NCI-H1105 treated with DMSO at 0.1 percent for 48 hours (cell line): Measurements from ENCODE around the gene TAS2R1.
"Not testable (repeated sequence)": the region's sequence is repeated elsewhere in the genome, so short reads cannot be mapped to it uniquely, and the experiment has no call there.

Source experiments
- DNase-seq: peaks from one replicate; lab custom pipeline; 2025; lab: John Stamatoyannopoulos, UW

Gene TAS2R1

DNA sequence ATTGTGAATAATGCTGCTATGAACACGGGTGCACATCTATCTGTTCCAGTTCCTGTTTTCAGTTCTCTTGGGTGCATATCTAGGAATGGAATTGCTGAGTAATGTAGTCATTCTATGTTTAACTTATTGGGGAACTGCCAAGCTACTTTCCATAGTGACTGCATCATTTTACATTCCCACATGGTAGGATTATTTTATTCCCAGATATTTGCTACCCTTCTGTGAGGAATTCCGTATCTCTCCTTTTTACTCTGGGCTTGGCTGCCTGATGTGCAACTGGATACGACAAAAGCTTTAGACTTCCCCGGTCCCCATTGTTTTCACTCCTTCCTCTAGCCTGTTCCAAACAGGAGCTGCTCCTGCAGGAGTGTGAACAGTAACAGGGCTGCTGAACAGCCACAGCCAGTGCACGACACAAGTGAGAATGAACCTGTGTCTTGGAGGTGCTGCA lies 7.2 kb downstream of the TAS2R1 start:
- DNase-seq = no peak

DNA sequence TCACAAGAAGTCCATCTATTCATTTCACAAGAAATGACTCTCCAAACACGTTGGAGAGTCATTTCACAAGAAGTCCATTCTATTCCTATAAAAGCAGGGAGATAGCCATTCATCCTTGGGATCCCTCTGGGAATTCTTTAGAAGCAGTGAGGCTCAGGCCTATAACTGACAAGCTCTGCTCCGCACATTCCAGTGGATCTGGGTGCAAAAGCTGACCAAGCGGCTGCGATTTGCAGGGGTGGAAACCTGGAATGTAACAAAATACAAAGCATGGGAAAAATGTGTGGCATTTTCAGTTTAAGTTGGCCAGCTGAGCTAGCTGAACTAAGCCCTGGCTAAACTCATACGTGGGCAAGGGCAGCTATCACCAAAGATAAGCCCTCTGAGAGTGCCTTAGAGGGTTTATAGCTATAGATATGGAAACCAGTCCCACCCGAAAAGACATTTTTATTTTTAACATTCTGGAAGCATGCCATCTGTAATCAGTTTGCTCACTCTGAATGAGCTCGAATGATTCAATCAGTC lies 8.7 kb downstream of the TAS2R1 start:
- DNase-seq = no peak

DNA sequence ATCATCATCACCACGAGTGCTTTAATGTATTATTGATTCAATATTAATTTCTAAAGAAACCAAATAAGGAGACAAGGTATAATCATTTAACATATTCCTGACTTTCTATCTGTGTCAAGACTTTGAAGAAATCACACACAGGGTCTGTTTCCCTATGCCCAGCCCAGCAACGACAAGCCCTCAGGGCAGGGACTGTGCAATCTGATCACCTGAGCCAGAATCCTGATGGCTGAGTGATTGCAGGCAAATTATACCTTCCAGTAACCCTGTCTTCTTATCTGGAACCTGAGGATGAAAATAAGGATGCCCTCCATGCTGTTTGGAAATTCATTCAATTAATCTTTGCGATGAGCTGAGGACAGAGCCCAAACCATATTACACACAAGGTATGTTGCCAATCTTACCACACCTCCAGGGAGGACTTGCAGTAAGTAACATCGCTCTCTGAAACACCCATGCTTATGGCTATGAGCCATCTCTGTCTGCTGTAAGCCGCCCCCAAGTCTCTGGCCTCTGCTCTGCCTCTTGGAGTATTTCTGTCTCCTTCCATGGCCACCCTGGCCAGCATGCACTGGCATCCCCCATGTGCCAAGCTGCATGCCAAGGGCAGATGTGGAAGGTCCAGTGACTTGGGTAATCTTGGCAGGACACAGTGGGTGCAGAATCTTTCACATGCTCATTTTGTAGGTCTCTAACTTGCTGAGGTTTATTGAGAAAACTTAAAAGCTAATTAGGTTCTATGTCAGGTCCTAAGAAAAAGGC lies 10.6 kb downstream of the TAS2R1 start:
- no peak for DNase-seq

DNA sequence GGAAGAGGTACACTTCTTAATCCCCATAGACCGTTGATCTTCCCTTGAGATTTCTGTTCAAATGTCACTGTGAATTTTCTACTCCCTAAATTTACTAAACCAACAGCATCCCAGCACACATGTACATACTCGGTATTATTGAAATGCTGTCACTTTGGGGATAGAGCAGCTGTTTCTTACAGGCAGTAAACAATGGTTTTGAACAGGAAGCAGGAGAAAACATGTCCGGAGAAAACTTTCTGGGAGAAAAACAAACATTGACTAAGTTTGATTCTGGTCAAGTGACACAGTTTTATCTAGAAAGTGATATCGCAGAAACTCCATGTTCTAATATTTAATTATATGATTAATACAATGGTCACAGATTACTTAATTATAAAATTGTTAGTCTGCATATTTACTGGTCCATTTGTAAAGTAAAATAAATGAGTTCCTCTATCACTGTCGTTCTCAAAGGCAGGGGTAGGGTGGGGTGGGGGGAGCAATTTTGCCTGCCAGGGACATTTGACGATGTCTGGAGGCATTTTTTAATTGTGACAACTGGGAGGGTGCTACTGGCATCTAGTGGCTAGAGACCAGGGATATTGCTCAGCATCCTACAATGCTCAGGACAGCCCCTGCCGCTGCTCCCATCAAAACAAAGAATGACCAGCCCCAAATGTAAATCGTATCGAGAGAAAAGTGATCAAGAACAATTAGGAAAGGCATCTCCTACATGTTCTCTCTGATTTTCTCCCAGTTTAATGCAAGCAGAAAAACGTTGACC lies 12.2 kb downstream of the TAS2R1 start:
- no peak for DNase-seq

DNA sequence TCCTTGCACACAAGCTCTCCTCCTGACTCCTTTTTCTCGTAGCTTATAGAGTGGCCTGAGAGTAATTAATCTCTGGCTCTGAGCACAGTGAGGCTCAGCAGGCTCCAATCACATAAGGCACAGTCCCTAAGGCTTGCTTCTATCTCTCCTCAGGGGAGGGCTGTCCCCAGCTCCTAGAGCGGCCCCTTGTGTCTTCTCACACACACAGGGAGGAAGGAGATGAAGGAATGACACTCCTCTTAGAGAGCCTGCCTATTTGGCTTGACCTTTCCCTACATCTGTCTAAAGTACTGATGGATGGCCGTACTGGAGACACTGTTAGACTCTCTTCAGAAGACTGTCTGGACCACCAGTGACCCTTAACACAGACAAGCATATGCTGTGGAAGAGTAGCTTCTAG lies 12.9 kb downstream of the TAS2R1 start:
- DNase-seq = no peak

DNA sequence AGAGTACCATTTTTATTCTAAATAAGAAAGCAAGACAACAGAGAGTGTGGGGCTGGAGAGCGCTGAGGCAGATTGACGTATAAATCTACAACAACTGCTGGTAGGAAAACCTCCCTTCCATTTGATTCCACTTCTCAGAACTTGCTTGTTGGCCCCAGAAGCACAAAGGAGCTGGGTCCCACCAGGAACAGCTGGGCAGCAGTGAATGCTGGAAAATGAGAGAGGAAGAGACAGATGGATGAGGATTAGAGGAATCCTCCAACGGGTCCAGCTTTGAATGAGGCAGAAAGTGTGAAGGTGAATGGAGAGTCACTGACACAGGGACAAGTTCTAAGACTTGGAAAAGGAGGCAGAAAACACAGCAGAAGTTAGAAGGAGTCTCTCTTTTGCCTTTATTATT lies 14.8 kb downstream of the TAS2R1 start:
- DNase-seq = no peak

DNA sequence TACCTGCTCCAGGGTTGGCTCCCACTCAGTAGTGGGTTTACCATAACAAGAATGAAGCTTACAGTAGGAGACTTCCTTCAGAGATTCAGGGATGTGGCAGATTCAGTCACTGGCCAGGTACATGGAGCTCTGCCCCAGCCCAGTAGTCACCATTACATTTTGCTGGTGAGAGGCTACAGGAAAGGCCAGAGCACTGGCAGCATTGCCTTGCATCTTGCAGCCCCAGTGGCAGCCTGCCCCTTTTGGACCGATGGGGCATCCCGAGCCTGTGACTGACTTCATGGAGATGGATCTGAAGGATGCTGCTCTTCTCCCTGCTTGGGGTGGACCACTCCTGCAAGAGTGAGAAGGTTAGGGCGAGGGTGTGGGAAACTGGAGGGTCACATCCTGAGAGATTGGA lies 16.8 kb downstream of the TAS2R1 start:
- DNase-seq = no peak

DNA sequence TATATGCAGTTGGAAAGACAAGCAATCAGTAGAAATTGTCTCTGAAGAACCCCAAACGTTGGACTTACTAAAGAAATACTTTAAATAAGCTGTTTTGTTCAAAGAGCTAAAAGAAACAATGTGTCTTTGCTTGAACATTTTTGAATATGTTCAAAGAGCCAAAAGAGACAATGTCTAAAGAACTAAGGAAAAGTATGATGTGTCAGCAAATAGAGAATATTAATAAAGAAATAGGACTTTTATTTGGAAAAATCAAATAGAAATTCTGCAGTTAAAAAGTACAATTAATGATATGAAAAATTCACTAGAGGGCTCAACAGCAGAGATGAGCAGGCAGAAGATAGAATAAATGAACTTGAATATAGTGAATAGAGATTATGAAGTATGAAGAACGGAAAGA lies 19.2 kb downstream of the TAS2R1 start:
- no peak for DNase-seq

DNA sequence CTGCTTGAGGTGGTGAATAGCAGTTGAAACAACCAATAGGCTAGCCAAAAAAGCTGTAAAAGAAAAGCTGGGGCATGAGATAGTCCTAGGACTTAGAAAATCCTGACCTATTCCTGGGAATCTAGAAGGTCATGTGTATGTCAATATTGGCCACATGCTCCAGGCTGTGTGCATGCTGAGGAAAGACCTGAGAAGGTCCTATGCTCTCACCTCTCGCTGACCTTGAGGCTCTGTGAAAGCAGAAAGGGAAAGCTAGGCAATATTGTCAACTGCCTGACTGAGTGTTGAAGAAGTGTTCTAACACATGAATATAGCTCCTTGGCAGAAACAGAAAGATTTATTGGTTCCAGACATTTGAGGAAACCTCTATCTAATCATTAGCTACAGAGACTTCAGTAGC lies 19.8 kb downstream of the TAS2R1 start:
- DNase-seq = no peak

DNA sequence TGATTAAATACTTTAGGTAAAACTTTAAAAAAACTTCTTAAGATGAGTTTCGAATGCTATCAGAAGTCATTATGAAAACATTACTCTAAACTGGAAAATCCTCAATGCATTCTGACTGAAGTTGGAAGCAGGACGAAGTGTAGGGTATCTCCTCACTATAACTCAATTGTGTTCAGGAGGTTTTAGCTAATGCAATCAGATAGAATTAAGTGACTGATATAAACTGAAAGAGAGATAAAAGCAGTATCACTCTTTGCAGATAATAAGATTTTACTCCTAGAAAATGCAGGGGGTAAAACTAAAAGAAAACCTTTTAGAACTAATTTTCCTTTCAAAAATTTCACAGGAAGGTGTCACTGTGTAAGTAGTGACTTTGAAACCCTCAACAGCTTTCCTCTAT lies 22.1 kb downstream of the TAS2R1 start:
- DNase-seq = no peak

DNA sequence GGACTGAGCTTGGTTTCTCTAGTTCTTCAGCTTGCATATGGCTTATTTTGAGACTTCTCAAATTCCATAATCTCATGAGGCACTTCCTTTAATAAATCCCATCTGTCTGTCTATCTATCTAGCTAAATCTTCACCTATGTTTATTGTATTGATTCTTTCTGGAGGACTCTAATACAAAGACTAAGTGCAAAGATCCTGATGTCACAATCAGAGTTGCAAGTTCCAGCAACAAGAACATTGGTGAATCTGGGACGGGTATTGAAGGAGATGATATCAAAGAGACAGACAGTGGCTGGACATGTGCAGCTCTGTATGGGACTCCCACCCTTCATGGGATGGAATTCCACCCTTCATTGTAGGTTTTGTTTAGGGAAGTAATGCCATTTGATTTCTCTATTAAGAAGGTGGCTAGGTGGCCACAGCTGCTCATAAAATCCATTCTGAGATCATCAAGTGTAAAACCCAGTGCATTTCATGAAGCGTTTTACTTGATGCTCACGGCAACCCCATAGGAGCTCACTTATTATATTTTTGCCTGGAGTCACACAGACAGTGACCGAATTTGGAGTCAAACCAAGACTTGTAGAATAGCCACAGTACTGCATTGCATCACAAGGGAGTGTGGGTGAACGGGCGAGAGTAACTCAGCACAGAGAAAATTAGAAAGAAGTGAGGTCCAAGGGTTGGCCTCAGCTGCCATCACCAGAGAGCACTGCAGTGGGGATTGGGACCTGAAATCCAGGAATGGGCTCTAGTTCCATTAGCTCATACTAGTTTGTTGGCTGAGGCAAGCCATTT lies 24.9 kb downstream of the TAS2R1 start:
- DNase-seq = no peak

DNA sequence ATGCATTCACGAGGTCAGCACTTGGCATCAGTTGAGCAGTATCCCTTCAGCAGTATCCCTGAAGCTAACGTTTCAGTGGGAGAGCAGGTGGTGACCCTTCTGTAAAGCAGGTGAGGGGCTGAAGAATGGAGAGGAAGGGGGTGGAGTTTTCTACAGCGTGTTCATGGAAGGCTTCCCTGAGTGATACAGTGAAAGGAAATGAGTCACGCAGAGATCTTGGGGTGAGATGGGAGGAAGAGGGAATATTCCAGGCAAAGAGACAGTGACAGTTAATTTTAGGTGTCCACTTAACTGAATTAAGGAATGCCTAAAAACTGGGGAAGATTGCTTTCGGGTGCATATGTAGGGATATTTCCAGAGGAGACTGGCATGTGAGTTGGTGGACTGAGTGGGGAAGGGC lies 25.7 kb downstream of the TAS2R1 start:
- no peak for DNase-seq

DNA sequence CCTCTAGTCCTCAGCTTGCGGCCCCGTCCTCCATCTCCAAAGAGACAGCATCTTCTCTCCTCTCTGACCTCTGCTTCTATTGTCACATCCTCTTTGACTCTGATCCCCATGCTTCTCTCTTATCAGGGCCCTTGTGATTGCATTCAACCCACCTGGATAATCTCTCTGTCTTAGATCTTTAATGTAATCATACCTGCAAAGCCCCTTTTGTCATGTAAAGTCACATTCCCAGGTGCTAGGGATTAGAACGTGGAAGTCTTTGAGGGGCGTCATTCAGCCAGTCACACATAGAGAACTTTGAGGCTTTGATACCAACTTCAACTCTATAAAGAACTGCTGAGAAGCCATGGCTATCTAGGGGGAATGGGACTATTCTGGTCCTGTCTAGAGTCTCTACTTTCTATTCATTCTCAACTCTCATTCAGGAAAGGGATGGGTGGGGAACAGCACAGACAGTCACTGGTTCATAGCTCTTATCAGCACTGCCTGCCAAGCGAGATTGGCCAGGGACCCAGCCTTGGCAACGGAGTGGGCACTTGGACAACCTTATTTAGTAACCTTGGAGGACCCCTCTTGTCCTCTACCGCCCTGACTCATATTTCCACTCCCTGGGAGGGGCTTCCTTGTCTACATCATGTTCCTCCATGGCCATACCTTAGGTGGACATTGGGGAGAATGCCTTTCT lies 29.0 kb downstream of the TAS2R1 start:
- no peak for DNase-seq

DNA sequence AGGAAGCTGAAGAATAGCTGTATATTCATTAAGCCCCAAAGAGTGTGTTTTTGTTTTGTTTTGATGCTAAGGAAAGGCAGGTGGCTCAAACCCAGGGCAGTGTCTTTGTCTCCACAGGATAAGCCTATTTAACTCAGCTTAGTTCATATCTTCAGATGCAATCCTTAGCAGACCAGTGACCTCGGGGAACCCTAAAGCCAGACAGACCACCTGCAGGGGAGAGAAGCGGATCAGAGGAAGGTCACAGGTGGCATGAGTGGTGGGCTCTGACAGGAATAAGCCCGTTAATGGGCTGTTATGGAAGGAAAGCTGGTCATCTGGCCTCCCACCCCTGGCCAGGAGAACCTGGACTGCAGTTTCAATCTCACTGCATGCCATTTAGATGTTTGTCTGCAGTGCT lies 30.8 kb downstream of the TAS2R1 start:
- no peak for DNase-seq

DNA sequence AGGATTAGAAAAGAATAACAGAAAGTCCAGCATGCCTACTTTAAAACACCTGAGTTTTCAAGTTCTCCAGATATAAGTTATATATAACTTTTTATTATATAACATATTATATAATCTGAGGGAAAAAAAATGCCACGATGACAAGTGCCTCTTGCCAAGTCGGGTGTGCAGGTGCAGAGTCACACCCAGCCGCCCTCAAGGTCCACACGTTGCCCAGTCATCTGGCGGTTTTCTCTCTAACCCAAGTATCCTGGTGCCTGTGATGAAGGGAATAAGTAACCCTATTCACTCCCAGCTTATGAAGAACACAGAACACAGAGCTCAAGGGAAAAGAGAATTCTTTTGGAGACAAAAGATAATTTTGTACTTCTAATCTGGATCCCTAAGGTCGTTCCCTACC lies 31.8 kb downstream of the TAS2R1 start:
- not testable (repeated sequence) for DNase-seq

DNA sequence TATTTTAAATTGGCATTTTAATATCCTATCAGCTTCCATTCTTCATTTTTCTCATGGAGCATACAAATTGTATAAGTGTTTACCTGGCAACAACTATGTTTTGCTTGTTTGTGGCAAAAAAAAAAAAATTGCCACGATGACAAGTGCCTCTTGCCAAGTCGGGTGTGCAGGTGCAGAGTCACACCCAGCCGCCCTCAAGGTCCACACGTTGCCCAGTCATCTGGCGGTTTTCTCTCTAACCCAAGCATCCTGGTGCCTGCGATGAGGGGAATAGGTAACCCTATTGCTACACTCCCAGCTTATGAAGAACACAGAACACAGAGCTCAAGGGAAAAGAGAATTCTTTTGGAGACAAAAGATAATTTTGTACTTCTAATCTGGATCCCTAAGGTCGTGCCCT lies 32.8 kb downstream of the TAS2R1 start:
- not testable (repeated sequence) for DNase-seq

DNA sequence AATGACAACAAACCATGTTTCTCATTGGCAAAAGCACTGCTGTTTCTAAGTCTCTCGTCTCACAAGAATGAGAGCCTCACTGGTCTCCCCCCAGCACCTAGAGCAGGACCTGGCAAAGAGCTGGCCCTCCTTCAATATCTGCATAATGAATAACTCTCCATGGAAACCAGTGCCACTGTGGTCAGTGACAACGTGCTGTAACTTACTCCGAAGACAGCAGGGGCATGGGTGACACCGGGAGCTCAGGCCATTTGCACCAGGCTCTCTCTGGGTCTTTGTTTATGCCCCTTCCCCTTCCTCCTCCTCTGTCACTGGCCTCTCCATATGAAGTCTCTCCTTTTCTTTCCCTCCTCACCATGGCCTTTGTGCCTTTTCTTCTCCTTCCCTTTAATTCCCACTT lies 33.3 kb downstream of the TAS2R1 start:
- DNase-seq = no peak

DNA sequence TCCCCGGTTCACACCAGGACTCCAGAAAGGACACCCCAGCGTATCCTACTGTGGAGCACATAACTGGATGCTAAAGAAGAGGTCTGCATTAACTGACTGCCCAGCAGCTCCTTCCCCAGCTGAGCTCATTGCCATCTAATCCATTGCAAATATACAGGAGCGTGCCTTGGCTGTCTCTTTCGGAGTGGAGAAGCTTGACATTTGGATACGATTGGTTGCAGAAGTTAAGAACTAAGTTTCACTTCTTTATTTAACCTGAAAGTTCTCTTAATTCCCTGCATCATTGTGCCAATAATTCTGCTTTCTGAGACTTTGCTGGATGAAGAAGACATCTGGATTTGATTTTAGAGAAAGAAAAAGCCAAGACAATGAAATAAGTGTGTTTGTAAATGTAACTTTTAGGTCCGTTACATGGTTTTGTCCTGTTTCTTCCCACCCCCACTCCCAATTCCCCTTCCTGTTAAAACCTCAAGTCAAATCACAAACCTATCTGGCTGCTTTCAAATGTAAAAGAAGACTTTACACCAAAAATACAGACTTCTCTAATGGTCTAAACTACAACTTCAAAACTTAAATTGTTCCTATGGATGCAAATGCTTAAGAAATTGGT lies 33.9 kb downstream of the TAS2R1 start:
- DNase-seq = no peak

DNA sequence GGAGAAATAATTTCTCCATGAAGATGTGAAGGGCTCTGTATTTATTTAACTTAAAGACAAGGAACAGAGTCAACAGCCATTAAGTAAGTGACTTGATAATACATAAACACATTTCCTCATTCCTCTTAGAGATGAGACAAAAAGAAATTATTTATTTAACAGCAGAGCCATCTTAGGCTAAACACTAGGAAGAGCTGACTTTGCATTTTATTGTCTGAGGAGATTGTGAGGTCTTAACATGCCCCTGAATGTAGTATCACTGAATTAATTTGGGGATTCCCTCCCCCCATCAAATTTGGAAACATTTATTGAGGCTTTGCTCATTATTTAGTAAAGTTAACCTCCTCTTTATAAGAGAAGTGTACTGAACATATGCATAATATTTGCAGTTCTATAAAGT lies 35.2 kb downstream of the TAS2R1 start:
- no peak for DNase-seq

DNA sequence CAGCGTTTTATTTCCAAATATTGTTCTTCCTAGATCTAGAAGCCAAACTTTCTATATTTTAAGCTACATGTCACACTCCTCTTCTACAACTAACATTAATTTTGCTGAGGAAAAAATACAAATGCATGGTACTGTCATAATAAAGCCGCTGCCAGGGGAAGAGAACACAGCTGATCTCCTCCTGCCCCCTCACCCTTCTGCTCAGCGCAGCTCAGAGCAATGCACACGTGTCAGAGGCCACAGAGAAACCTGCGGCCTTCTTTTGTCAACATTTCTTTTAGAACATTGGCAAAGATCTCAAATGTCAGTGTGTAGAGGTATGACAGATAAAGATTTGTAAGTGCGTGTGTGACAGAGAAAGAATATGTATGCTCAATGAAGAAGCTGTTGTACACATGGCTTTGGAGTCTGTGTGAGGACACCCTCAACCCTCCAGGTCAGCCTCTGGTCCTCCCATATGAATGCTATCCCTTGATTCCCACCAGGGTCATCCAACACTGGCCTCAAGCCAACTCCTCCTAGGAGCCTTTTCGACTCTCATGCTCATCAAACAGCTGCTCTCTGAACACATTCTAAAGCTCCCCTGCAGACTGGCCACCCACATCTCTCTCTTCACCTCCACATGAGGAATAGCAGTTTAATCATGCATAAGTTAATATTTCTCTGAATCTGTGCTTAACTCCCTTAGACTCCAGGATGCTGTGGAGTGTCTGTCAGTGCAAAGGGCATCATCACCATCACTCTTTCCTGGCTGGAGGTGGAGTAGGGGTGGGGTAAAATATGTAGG lies 40.9 kb downstream of the TAS2R1 start:
- DNase-seq = no peak

DNA sequence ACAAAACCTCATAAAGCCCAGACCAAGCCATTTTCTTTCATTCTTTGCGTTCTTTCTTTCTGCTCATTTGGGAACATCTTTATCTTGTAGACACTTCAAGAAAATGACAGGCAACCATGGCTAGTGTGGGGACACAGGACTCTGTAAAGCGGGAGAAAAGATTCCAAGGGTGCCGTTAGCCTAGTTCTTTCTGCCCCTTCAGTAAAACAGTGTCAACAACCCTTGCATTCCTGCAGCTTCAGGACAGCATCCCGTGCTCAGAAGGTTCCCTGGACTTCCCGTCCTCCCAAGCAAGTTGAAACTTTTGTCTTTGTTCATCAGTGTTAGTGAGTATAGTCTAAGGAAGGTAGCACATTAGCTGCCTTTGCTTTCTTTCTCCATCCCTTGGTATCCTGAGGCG lies 41.9 kb downstream of the TAS2R1 start:
- DNase-seq = no peak
